ENCODE data around the gene C11orf42.

The C11orf42 gene

GRCh38 chr11:6205366-6205765 is at the start of gene C11orf42:
TSS of gene C11orf42 (plus strand) at chr11:6205557. CDS start at chr11:6205616, 59 bp downstream.
- no peak for DNase-seq

GRCh38 chr11:6156628-6157359 is 48.6 kb upstream of the C11orf42 start:
- DNase-seq: no peak

- DNase-seq: no peak
Measured at GRCh38 chr11:6170226-6170625, 35.1 kb upstream of the C11orf42 start, which contains the start of gene OR52B2. TSS of gene OR52B2 (minus strand) at chr11:6170326. CDS start at chr11:6170326, 0 bp downstream.

GRCh38 chr11:6175440-6175839 is 29.9 kb upstream of the C11orf42 start:
- DNase-seq: no peak

GRCh38 chr11:6191742-6192141 is 13.6 kb upstream of the C11orf42 start:
- no peak for DNase-seq

- no peak for DNase-seq
Measured at GRCh38 chr11:6194065-6194581, 11.2 kb upstream of the C11orf42 start.

GRCh38 chr11:6196396-6196795 is 9.0 kb upstream of the C11orf42 start:
- no peak for DNase-seq

- DNase-seq: no peak
Measured at GRCh38 chr11:6197466-6198200, 7.7 kb upstream of the C11orf42 start.

- DNase-seq: no peak
Measured at GRCh38 chr11:6199174-6199810, 6.1 kb upstream of the C11orf42 start, which contains the start of gene OR52W1. TSS of gene OR52W1 (plus strand) at chr11:6199224. CDS start at chr11:6199224, 0 bp downstream.

GRCh38 chr11:6200975-6201374 is 4.4 kb upstream of the C11orf42 start:
- no peak for DNase-seq

GRCh38 chr11:6201481-6201880 is 3.9 kb upstream of the C11orf42 start:
- DNase-seq: no peak

GRCh38 chr11:6202041-6202440 is 3.3 kb upstream of the C11orf42 start:
- no peak for DNase-seq

- no peak for DNase-seq
Measured at GRCh38 chr11:6203327-6203726, 2.0 kb upstream of the C11orf42 start.

- no peak for DNase-seq
Measured at GRCh38 chr11:6204706-6205105, 651 bp upstream of the C11orf42 start.

- no peak for DNase-seq
Measured at GRCh38 chr11:6206456-6207180, 1.3 kb downstream of the C11orf42 start.

GRCh38 chr11:6209801-6210200 is 4.4 kb downstream of the C11orf42 start:
- DNase-seq: no peak

GRCh38 chr11:6210274-6210955 is 5.1 kb downstream of the C11orf42 start:
- no peak for DNase-seq

- DNase-seq: no peak
Measured at GRCh38 chr11:6214530-6214929, 9.2 kb downstream of the C11orf42 start.

GRCh38 chr11:6216501-6216900 is 11.1 kb downstream of the C11orf42 start:
- no peak for DNase-seq

GRCh38 chr11:6217722-6218121 is 12.4 kb downstream of the C11orf42 start:
- no peak for DNase-seq

- no peak for DNase-seq
Measured at GRCh38 chr11:6219359-6219758, 14.0 kb downstream of the C11orf42 start.

GRCh38 chr11:6223854-6224253 is 18.5 kb downstream of the C11orf42 start:
- no peak for DNase-seq
